ENCODE results near the gene SMTN.
"Not testable (repeated sequence)": the region's sequence is repeated elsewhere in the genome, so short reads cannot be mapped to it uniquely, and the experiment has no call there.

Gene SMTN

GRCh38 chr22:31080848-31081649, at the start of gene SMTN:
SMTN (plus strand) TSS chr22:31081318; CDS start chr22:31083259, 1,941 bp downstream.
- DNase-seq (ENCODE audit: extremely low read depth in 1 of 2, low read depth in 1 of 2), result peak; percentile 73 to 81

GRCh38 chr22:31036671-31037550, 44.2 kb upstream of the SMTN start:
- DNase-seq (ENCODE audit: extremely low read depth in 1 of 2, low read depth in 1 of 2), result no peak

- no peak for DNase-seq (ENCODE audit: extremely low read depth in 1 of 2, low read depth in 1 of 2)
Measured at GRCh38 chr22:31038686-31039085, 42.4 kb upstream of the SMTN start.

GRCh38 chr22:31039393-31039792, 41.7 kb upstream of the SMTN start:
- no peak for DNase-seq (ENCODE audit: extremely low read depth in 1 of 2, low read depth in 1 of 2)

- no peak for DNase-seq (ENCODE audit: extremely low read depth in 1 of 2, low read depth in 1 of 2)
Measured at GRCh38 chr22:31040542-31041398, 40.3 kb upstream of the SMTN start.

DNA sequence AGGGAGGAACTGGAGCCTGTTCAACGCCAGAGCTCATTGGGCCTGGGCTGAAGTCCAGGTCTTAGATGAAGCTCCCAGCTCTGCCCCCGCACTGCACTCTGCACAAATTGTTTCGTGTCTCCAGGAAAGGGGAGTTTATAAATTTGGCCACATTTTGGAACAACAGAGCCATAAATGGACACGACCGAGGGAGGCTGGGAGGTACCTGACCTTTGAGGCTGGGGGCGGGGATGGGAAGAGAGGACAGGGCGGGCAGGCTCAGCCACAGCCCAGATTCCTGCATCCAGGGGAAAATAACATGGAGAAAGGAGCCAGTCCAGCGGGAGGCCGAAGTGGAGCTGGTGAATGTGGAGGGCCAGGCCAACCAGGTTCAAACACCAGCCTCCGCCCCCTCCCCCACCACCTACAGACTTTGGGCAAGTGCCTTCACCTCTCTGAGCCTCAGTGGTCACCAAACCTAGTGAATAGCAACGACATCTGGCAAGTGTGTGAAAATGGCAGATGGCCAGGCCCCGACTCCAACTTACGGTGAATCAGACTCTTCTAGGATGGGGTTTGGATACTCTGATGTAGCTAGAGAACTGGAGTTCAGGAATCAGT, 36.8 kb upstream of the SMTN start:
- no peak for DNase-seq (ENCODE audit: extremely low read depth in 1 of 2, low read depth in 1 of 2)

DNA sequence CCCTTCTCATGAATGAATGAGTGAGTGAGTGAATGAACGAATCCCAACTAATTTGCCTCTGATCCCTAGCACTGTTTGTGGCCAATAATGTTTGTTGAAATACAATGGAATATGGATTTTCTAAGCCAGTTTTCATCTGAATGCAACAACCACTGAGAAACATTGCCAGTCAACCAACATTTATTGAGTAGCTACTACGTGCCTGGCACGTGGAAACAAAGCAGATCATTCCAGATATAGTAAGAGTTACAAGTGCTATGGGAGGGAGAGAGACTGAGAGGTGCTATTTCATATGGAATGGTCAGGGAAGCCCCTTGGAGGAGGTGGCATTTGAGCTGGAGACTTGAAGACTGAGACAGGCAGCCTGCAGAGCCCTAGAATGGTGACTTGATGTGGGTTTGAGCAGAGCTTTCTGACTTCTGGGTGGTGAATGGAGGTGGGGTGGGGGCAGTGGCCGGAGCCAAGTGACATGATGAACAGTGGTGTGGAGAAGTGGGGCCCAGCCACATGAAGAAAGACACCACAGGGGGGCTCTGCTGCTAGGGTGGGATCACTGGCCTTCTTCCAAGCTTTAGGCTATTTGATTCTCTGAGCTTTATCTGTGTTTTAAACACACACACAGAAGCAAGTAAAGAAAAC, 35.1 kb upstream of the SMTN start:
- no peak for DNase-seq (ENCODE audit: extremely low read depth in 1 of 2, low read depth in 1 of 2)

DNA sequence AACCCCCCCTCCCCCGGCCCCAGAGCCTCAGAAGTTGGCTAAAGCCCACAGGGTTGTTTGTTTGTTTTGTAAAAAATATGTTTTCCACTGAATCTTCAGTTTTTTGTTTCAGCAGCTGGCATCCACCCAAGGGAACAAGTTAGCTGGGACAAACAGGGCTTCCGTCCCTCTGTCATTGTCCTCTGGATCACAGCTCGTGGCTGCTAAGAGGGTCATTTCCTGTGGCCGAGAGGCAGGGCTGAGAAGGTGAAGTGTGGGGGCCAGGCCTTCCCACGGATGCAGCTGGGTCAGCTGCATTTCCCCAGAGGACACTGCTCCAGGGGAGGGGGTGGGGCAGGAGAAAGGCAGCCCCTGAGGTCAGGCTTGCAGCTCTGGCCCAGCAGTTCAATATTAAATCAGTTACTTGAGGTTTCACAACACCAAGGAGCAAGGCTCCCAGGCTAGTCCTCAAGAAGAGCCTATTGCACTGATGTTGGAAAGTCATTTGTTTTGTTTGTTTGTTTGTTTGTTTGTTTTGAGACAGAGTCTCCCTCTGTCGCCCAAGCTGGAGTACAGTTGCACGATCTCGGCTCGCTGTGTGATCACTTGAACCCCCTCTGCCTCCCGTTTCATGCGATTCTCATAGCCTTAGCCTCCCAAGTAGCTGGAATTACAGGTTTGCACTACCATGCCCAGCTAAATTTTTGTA, 34.4 kb upstream of the SMTN start:
- no peak for DNase-seq (ENCODE audit: extremely low read depth in 1 of 2, low read depth in 1 of 2)

DNA sequence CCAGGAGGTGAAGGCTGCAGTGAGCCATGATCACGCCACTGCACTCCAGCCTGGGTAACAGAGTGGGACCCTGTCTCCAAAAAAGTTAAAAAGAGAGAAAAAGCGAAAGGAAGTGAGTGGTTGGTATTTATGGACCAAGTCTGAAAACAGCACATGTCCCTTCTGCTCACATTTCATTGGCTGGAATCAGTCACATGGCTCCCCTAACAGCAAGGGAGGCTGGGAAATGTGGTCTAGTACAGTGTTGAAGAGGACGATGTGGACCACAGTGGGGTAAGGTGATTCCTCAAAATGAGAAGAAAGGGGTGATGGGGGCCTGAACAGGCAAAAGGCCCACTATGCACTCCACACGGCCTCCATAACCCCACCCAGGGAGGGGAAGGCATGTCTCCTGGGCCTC, 32.5 kb upstream of the SMTN start:
- DNase-seq (ENCODE audit: extremely low read depth in 1 of 2, low read depth in 1 of 2), result no peak

DNA sequence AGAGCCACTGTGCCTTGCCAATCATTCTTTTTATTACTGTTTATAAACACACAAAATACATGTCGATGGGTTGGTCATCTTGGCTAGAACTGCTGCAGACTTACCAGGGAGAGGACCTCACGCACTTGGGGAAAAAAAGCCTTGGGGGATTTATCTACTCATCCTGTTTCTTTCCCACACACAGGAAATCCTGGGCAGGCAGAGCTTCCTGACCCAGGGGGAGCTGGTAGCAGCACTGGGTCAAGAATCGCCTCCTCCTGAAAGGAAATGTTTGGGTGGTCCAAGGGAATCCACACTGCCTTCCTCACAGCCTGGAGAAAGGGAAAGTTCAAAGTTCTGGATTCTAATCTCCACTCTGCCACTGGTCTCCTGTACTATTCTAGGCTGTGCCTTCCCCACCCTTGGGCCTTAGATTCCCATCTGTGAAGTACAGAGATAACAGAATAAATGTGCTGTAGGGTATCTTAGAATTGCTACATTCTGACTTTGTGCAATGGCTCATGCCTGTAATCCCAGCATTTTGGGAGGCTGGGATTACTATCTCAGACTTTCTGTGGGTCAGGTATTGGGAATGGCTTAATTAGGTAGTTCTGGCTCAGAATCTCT, 31.2 kb upstream of the SMTN start:
- DNase-seq (ENCODE audit: extremely low read depth in 1 of 2, low read depth in 1 of 2), result no peak

- DNase-seq (ENCODE audit: extremely low read depth in 1 of 2, low read depth in 1 of 2), result no peak
Measured at GRCh38 chr22:31055117-31055634, 25.9 kb upstream of the SMTN start.

DNA sequence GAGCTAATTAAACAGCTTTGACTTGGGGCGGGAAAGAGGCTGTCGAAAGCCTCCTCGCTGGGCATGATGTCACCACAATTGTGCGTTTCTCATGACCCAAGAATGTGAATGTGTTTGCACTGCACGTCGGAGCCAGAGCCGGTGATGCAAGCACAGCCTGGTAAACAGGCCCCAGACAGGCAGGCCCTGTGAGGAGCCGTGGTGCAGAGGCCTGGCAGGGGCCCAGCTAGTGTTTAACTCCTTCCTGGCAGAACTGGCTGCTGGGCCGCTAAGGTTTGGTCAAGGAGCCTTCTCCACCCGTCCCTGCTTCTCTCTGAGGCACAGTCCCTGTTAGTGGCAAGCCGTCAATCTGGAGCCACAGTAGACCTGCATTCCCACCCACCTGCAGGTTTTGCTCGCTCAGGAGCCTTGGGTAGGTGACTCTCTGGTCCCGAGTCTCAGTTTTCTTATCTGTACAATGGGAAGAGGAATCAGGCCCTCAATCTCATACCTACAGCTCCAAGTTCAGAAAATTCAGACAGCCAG, 25.4 kb upstream of the SMTN start:
- DNase-seq (ENCODE audit: extremely low read depth in 1 of 2, low read depth in 1 of 2), result no peak

- no peak for DNase-seq (ENCODE audit: extremely low read depth in 1 of 2, low read depth in 1 of 2)
Measured at GRCh38 chr22:31056986-31057599, 24.0 kb upstream of the SMTN start.

- DNase-seq (ENCODE audit: extremely low read depth in 1 of 2, low read depth in 1 of 2), result not testable (repeated sequence)
Measured at GRCh38 chr22:31059663-31060062, 21.5 kb upstream of the SMTN start.

GRCh38 chr22:31062566-31063230, 18.4 kb upstream of the SMTN start:
- no peak for DNase-seq (ENCODE audit: extremely low read depth in 1 of 2, low read depth in 1 of 2)

DNA sequence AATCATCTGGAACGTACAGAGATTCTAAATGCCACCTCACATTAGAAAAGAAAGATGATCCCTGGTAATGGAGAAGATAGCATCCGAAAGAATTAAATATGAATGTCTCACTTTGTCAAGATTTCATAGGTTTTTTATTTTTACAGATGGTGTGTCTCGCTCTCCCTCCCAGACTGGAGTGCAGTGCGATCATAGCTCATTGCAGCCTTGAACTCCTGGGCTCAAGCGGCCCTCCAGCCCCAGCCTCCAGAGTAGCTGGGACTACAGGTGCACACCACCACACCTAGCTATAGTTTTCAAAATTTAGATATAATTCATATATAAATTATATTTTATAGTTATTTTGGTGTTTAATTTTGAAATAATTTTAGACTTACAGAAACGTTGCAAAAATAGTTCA, 16.7 kb upstream of the SMTN start:
- DNase-seq (ENCODE audit: extremely low read depth in 1 of 2, low read depth in 1 of 2), result no peak

GRCh38 chr22:31068970-31069369, 12.1 kb upstream of the SMTN start:
- no peak for DNase-seq (ENCODE audit: extremely low read depth in 1 of 2, low read depth in 1 of 2)

All from stimulated activated CD8-positive, alpha-beta memory T cell treated with anti-CD3 and anti-CD28 coated beads, Interleukin-7, amount 100 ng/mL, for 48 hours (primary cell).